Neural cell (in vitro differentiated cells): Measurements from ENCODE around the gene YAE1. TPM values are rescaled to one million over a fixed set of nuclear protein-coding genes. Genes with fewer than 3 reads are reported as not detected.

ENCODE experiments used
- H2AFZ ChIP-seq: fragments of 200-600, 300-800 bp; sonication (generic), shearing (Covaris generic); 2 replicates; pipeline ENCODE4 v1.6.0; 2014; ENCODE audit warnings: low read depth, mild to moderate bottlenecking, antibody characterized with exemption, low read length, moderate library complexity
- H3F3A ChIP-seq: fragments of 200-600 bp; shearing (Covaris generic); 2 replicates; pipeline ENCODE4 v1.6.1; 2016; ENCODE audit warnings: mild to moderate bottlenecking, moderate library complexity, mixed read lengths, antibody characterized with exemption, low read length; ENCODE audit not compliant: insufficient read depth, poor library complexity, severe bottlenecking
- H3K27ac ChIP-seq: fragments of 200-600, 300-800 bp; sonication (generic), shearing (Covaris generic); 2 replicates; pipeline ENCODE4 v1.5.1; 2014; ENCODE audit warnings: mild to moderate bottlenecking, low read length, moderate library complexity
- H3K27me3 ChIP-seq: fragments of 300-800, 200-600 bp; sonication (generic), shearing (Covaris generic); 2 replicates; pipeline ENCODE4 v1.6.0; 2014; ENCODE audit warnings: mild to moderate bottlenecking, low read depth, low read length, moderate library complexity; ENCODE audit not compliant: insufficient read depth
- H3K36me3 ChIP-seq: fragments of 300-800, 200-600 bp; sonication (generic), shearing (Covaris generic); 2 replicates; pipeline ENCODE4 v1.5.1; 2014; ENCODE audit warnings: mild to moderate bottlenecking, antibody characterized with exemption, low read length, moderate library complexity; ENCODE audit not compliant: insufficient read depth
- H3K4me2 ChIP-seq: fragments of 300-800, 200-600 bp; sonication (generic), shearing (Covaris generic); 2 replicates; pipeline ENCODE4 v1.6.0; 2014; ENCODE audit warnings: mild to moderate bottlenecking, low read length
- H3K4me3 ChIP-seq: fragments of 300-800, 200-600 bp; sonication (generic), shearing (Covaris generic); 2 replicates; pipeline ENCODE4 v1.5.1; 2014; ENCODE audit warnings: mild to moderate bottlenecking, low read length, moderate library complexity
- H3K79me2 ChIP-seq: fragments of 200-600 bp; shearing (Covaris generic); replicated peaks from 2 replicates; pipeline ENCODE4 v1.6.0; 2014; ENCODE audit warnings: mild to moderate bottlenecking, low read length, moderate library complexity; ENCODE audit not compliant: insufficient read depth
- H3K9ac ChIP-seq: fragments of 300-800, 200-600 bp; sonication (generic), shearing (Covaris generic); 2 replicates; pipeline ENCODE4 v1.6.1; 2016; ENCODE audit warnings: mild to moderate bottlenecking, low read length, mixed read lengths
- H3K9me2 ChIP-seq: fragments of 200-600 bp; shearing (Covaris generic); 2 replicates; pipeline ENCODE4 v1.6.1; 2016; ENCODE audit warnings: mild to moderate bottlenecking, low read length, mixed read lengths; ENCODE audit not compliant: insufficient read depth
- H3K9me3 ChIP-seq: fragments of 200-600, 300-800 bp; sonication (generic), shearing (Covaris generic); 2 replicates; pipeline ENCODE4 v1.6.1; 2016; ENCODE audit warnings: mild to moderate bottlenecking, mixed run types, low read length, moderate library complexity, mixed read lengths
- H4K20me1 ChIP-seq: fragments of 200-600 bp; shearing (Covaris generic); 2 replicates; pipeline ENCODE4 v1.6.1; 2016; ENCODE audit warnings: mild to moderate bottlenecking, mixed run types; ENCODE audit not compliant: insufficient read depth
- CTCF ChIP-seq: fragments of 450-650 bp; IDR thresholded peaks from 2 replicates; pipeline ENCODE4 v1.5.1; 2014; ENCODE audit warnings: antibody characterized with exemption, mild to moderate bottlenecking, moderate library complexity; ENCODE audit not compliant: poor library complexity, severe bottlenecking
- EP300 ChIP-seq: fragments of 450-650 bp; conservative IDR thresholded peaks from 2 replicates; pipeline ENCODE4 v1.6.1; 2014; ENCODE audit warnings: antibody characterized with exemption, mild to moderate bottlenecking, moderate library complexity; ENCODE audit not compliant: poor library complexity, severe bottlenecking
- EZH2 ChIP-seq: fragments of 200-600, 300-800 bp; shearing (Covaris generic), sonication (generic); IDR thresholded peaks from 2 replicates; pipeline ENCODE4 v1.6.1; 2014; ENCODE audit warnings: antibody characterized with exemption, low read length, borderline replicate concordance, mild to moderate bottlenecking; ENCODE audit not compliant: insufficient read depth, poor library complexity, severe bottlenecking
- MXI1 ChIP-seq: fragments of 450-650 bp; conservative IDR thresholded peaks from 2 replicates; pipeline ENCODE4 v1.6.1; 2014; ENCODE audit warnings: antibody characterized with exemption, mild to moderate bottlenecking; ENCODE audit not compliant: poor library complexity, severe bottlenecking
- POLR2AphosphoS5 ChIP-seq: IDR thresholded peaks from 2 replicates; pipeline ENCODE4 v1.6.1; 2012
- RAD21 ChIP-seq: fragments of 450-650 bp; conservative IDR thresholded peaks from 2 replicates; pipeline ENCODE4 v1.6.1; 2014; ENCODE audit warnings: antibody characterized with exemption, mild to moderate bottlenecking, moderate library complexity
- REST ChIP-seq: IDR thresholded peaks from 2 replicates; pipeline ENCODE4 v1.6.1; 2012; ENCODE audit warnings: borderline replicate concordance
- SMC3 ChIP-seq: fragments of 450-650 bp; conservative IDR thresholded peaks from 2 replicates; pipeline ENCODE4 v1.6.1; 2014; ENCODE audit warnings: antibody characterized with exemption, mild to moderate bottlenecking, moderate library complexity; ENCODE audit not compliant: poor library complexity
- TAF1 ChIP-seq: IDR thresholded peaks from 2 replicates; pipeline ENCODE4 v1.6.1; 2012; ENCODE audit warnings: low read depth
- polyA plus RNA-seq: library from polyadenylated mRNA; depleted of rRNA; stranded (reverse); fragments of >200 nt; gene quantifications from 2 replicates; pipeline ENCODE4 v1.2.3, GENCODE V29; 2014

The YAE1 gene
- polyA plus RNA-seq, 1 donor from 2014 or later, result 85.2 TPM

GRCh38 chr7:39605087-39605486, 38.9 kb downstream of the YAE1 start (continued):
- no peak for TF ChIP-seq CTCF

GRCh38 chr7:39606352-39606751, 40.1 kb downstream of the YAE1 start:
- Histone ChIP-seq H3K27me3 (peaks cover 15% of the 10 kb centered on the region), H3K4me2 (no peak overlapping the region), H3K9ac (no peak overlapping the region), H3K9me2 (no peaks in the 10 kb centered on the region), H3K9me3 (no peaks in the 10 kb centered on the region), H3F3A (no peaks in the 10 kb centered on the region), H2AFZ (no peak overlapping the region), H3K36me3 (no peaks in the 10 kb centered on the region), H3K27ac (no peak overlapping the region), H3K79me2 (no peaks in the 10 kb centered on the region), H3K4me3 (no peak overlapping the region), H4K20me1 (no peaks in the 10 kb centered on the region)
- TF ChIP-seq RAD21, result no peak
- TF ChIP-seq SMC3, result no peak
- no peak for TF ChIP-seq REST
- TF ChIP-seq EZH2, result no peak
- TF ChIP-seq TAF1, result no peak
- no peak for TF ChIP-seq POLR2AphosphoS5
- TF ChIP-seq CTCF, result no peak
- no peak for TF ChIP-seq EP300
- no peak for TF ChIP-seq MXI1

GRCh38 chr7:39606941-39607340, 40.7 kb downstream of the YAE1 start:
- no peak overlapping the region for H2AFZ ChIP-seq
- no peak overlapping the region for H3K9ac ChIP-seq
- H3K27ac ChIP-seq, result no peak overlapping the region
- H3K9me2 ChIP-seq, result no peaks in the 10 kb centered on the region
- no peaks in the 10 kb centered on the region for H3K9me3 ChIP-seq
- no peak overlapping the region for H3K4me2 ChIP-seq
- no peaks in the 10 kb centered on the region for H3F3A ChIP-seq
- H3K27me3 ChIP-seq, result peaks cover 15% of the 10 kb centered on the region
- no peaks in the 10 kb centered on the region for H3K79me2 ChIP-seq
- no peaks in the 10 kb centered on the region for H3K36me3 ChIP-seq
- H3K4me3 ChIP-seq, result no peak overlapping the region
- no peaks in the 10 kb centered on the region for H4K20me1 ChIP-seq
- TF ChIP-seq REST, result no peak
- no peak for TF ChIP-seq MXI1
- TF ChIP-seq TAF1, result no peak
- no peak for TF ChIP-seq SMC3
- TF ChIP-seq POLR2AphosphoS5, result no peak
- no peak for TF ChIP-seq RAD21
- no peak for TF ChIP-seq EP300
- TF ChIP-seq EZH2, result no peak
- TF ChIP-seq CTCF, result no peak
